Stimulated activated memory B cell treated with anti-CD40 and anti-IgM and Interleukin-4, amounts not matched to agents 10 μg/mL and 1 μg/mL and 100 μg/mL, for 72 hours (primary cell): ENCODE measurements around the gene CHRNG.
"Not testable (repeated sequence)": the region's sequence is repeated elsewhere in the genome, so short reads cannot be mapped to it uniquely, and the experiment has no call there.

Source experiments
- ATAC-seq: fragments of 150-1000 bp; cut with Tn5 transposase; 2 replicates; pipeline ENCODE4 v1.10.0; 2021
- H3K27ac Mint-ChIP-seq: one replicate; pipeline ENCODE4 v1.8.0; 2022; ENCODE audit warnings: mild to moderate bottlenecking, mixed read lengths
- H3K27me3 Mint-ChIP-seq: one replicate; pipeline ENCODE4 v1.8.0; 2022; ENCODE audit warnings: mixed read lengths
- H3K36me3 Mint-ChIP-seq: one replicate; pipeline ENCODE4 v1.8.0; 2022; ENCODE audit warnings: mixed read lengths
- H3K4me1 Mint-ChIP-seq: one replicate; pipeline ENCODE4 v1.8.0; 2022; ENCODE audit warnings: mixed read lengths
- H3K4me3 Mint-ChIP-seq: one replicate; pipeline ENCODE4 v1.8.0; 2022; ENCODE audit warnings: mild to moderate bottlenecking, moderate library complexity, mixed read lengths
- H3K9me3 Mint-ChIP-seq: one replicate; pipeline ENCODE4 v1.8.0; 2022; ENCODE audit warnings: mixed read lengths

CHRNG gene

DNA sequence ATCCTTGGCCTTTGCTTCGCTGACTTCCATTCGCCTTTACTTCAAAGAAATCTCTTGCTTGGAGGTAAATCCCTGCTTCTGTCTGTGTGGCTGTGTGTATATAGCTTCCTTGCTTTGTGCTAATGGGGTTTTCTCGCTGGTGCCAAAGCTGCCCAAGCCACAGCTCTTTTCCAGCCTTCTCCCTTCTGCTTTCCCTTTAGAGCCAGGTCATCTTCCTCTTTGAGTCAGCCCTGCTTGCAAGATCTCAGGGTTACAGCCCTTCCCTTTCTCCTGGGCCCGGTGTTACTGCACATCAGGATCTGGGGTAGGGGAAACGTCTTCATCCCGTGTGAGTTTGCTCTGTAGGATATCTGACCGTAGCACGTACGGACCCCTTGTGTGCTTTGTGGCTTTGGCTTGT lies 30.0 kb downstream of the CHRNG start:
- H3K36me3 Mint-ChIP-seq = peaks cover 80% of the 10 kb centered on the region
- H3K27ac Mint-ChIP-seq = no peak overlapping the region
- no peaks in the 10 kb centered on the region for H3K27me3 Mint-ChIP-seq
- no peaks in the 10 kb centered on the region for H3K4me1 Mint-ChIP-seq
- no peak for ATAC-seq
- H3K4me3 Mint-ChIP-seq = no peak overlapping the region
- H3K9me3 Mint-ChIP-seq = no peaks in the 10 kb centered on the region

DNA sequence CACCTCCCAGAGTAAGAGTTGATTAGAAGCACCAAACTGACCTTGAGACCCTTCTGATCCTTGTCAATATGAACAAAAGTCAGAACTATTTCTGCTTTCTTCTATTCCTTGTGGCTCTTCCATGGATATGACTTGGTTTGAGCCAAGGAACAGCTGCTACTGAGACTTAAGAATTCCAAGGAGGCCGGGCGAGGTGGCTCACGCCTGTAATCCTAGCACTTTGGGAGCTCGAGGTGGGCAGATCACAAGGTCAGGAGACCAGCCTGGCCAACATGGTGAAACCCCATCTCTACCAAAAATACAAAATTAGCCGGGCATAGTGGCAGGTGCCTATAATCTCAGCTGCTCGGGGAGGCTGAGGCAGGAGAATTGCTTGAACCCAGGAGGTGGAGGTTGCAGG lies 31.0 kb downstream of the CHRNG start:
- H3K27ac Mint-ChIP-seq, H3K4me1 Mint-ChIP-seq, H3K27me3 Mint-ChIP-seq, H3K9me3 Mint-ChIP-seq, ATAC-seq, H3K4me3 Mint-ChIP-seq: not testable (repeated sequence)
- peaks cover 80% of the 10 kb centered on the region for H3K36me3 Mint-ChIP-seq

DNA sequence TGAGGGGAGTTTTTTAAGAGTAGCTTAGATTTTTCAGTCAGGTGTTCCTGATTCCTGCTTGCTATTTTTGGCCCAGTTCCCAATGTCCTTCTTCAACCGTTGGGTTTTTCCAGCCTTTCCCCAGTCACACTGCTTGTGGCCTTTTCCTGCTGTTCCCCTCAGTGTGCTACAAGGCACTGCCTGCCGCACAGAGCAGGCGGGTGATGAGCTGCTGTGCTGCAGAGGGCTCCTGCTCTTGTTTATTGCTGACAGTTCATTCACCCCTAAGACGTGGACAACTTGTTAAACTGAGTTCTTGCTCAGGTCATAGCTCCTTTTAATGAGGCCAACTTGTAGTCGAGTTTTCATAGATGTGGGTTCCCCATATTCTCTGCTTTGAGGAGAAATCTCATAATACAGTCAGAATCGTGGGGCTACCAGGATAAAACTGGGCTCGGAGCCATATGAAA lies 31.6 kb downstream of the CHRNG start:
- no peaks in the 10 kb centered on the region for H3K27me3 Mint-ChIP-seq
- no peaks in the 10 kb centered on the region for H3K4me1 Mint-ChIP-seq
- no peaks in the 10 kb centered on the region for H3K9me3 Mint-ChIP-seq
- H3K36me3 Mint-ChIP-seq = peaks cover 80% of the 10 kb centered on the region
- H3K4me3 Mint-ChIP-seq = no peak overlapping the region
- no peak for ATAC-seq
- no peak overlapping the region for H3K27ac Mint-ChIP-seq

DNA sequence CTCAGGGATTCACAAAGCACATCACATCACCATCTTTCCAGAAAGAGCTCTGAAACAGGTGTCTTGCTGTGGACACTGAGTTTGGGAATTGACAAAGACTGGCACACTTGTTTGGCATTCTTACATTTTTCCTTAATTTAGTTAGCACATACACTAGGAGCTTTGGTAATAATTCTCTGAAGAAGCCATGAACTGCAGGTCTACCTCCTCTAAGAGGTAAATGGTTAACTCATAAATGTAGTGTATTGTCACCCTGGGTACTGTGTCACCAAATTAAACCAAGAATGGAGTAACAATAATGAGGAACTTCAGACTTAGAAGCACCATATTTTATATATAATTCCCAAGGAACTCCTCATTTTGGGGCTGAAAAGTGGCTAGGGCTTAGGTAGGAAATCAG lies 33.5 kb downstream of the CHRNG start:
- H3K36me3 Mint-ChIP-seq = peaks cover 76% of the 10 kb centered on the region

DNA sequence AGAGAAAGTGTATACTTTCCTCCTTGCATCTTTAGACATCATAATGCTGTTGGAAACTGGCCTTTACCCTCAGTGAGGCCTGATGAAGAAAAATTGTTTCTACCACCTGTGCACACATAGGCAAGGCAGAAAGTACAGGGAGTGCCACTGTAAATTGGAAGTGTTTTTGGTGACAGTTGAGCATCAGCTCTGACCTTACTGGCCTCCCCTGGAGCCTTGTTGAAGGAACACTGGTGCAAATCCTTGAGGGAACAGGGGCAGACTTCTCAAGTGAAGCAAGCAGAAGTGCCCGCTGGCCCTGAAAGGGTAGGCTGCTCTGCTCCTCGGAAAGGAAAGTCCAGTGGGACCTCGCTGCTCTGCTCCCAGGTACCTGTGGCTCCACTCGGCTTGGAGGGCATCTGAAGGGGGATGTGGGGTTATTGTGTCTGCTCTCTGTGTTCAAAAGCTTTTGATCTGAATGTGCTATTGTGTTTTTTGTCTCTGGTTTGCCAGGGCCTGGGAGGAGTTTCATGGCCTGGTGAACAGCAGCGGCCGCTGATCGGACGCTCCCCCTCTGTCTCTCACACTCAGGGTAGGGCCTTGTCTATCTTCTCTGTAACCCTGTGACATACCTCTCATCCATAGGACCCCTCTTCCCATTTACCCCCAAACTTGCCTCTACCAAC lies 34.4 kb downstream of the CHRNG start:
- ATAC-seq = no peak
- no peaks in the 10 kb centered on the region for H3K27me3 Mint-ChIP-seq
- H3K4me3 Mint-ChIP-seq = no peak overlapping the region
- H3K27ac Mint-ChIP-seq = no peak overlapping the region
- H3K36me3 Mint-ChIP-seq = peaks cover 70% of the 10 kb centered on the region
- H3K9me3 Mint-ChIP-seq = no peaks in the 10 kb centered on the region
- no peaks in the 10 kb centered on the region for H3K4me1 Mint-ChIP-seq

More for the DNA sequence above, 33.5 kb downstream of the CHRNG start:
- H3K9me3 Mint-ChIP-seq = no peaks in the 10 kb centered on the region
- H3K27me3 Mint-ChIP-seq = no peaks in the 10 kb centered on the region
- H3K4me3 Mint-ChIP-seq = no peak overlapping the region
- no peaks in the 10 kb centered on the region for H3K4me1 Mint-ChIP-seq
- ATAC-seq = no peak
- no peak overlapping the region for H3K27ac Mint-ChIP-seq

DNA sequence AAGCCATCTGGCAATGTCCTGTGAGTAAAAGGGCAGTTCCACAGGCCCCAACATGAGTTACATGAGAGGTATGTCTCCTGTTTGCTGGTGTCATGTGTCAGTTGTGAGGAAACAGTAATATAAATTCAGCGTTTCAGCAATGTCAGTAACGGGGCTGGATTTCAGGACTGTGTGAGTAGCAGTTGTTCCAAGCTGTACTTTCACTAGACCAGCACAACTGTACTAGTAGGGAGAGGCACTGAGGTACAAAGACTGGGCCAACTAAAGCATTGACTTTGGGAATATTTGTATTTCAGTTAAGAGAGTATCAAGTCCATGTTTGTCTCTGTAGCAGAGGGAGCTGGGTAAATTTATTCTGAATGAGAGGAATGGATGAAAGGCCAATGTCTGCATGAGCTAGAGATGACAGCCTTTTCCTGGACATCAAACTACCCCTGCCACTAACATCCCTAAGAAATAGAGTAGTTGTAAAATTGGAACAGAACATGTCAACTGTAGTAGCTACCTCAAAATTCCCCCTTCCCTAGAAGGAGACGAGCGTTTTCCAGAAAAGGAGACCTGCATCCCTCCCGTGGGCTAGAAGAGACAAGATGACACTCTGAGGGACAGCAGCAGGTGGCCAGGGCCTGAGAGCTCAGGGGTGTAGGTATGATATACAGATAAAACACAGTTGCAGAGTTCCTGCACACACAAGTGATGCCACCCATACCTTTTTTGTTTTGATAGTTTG lies 35.3 kb downstream of the CHRNG start:
- Mint-ChIP-seq H3K27ac (no peak overlapping the region), H3K36me3 (peaks cover 61% of the 10 kb centered on the region)

DNA sequence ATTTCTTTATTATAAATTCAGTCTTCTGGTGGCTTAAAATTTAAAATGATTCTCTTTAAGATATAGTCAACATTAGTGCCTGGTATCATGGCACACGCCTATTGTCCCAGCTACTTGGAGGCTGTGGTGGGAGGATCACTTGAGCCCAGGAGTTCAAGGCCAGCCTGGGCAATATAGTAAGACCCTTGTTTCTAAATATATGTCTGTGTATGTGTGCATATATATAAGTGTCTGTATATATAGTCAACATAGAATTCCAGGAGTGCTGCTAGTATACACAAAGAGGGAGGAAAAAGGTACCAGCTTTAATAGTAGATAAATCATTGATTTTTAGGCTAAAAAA lies 35.9 kb downstream of the CHRNG start:
- Mint-ChIP-seq H3K27me3 (no peaks in the 10 kb centered on the region), H3K4me3 (no peak overlapping the region), H3K9me3 (no peaks in the 10 kb centered on the region), H3K4me1 (no peaks in the 10 kb centered on the region), H3K36me3 (peaks cover 58% of the 10 kb centered on the region), H3K27ac (no peak overlapping the region)
- no peak for ATAC-seq

More for the DNA sequence above, 35.3 kb downstream of the CHRNG start:
- Mint-ChIP-seq H3K4me3 (no peak overlapping the region), H3K4me1 (no peaks in the 10 kb centered on the region), H3K9me3 (no peaks in the 10 kb centered on the region), H3K27me3 (no peaks in the 10 kb centered on the region)
- ATAC-seq = no peak

DNA sequence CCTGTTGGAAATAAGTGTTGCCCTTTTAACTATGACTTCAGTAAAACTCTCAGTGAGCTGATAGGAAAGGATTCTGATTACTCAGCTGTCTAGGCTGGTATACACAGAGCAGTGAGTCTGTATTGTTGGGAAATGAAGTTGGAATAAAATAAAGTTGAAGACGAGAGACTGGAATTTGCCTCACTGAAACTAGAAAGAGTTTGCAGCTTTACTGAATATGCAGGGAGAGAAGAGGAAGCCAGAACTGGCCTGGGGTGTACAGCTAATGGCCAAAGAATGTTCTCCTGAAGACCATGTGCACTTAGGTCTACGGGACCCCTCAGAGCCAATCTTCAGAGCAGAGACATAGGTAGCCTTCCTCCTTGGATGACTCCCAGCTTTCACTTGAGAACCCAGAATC lies 37.5 kb downstream of the CHRNG start:
- Mint-ChIP-seq H3K9me3 (no peaks in the 10 kb centered on the region), H3K4me3 (no peak overlapping the region), H3K36me3 (peaks cover 59% of the 10 kb centered on the region), H3K27ac (no peak overlapping the region), H3K4me1 (peaks cover 6% of the 10 kb centered on the region), H3K27me3 (no peaks in the 10 kb centered on the region)
- no peak for ATAC-seq

DNA sequence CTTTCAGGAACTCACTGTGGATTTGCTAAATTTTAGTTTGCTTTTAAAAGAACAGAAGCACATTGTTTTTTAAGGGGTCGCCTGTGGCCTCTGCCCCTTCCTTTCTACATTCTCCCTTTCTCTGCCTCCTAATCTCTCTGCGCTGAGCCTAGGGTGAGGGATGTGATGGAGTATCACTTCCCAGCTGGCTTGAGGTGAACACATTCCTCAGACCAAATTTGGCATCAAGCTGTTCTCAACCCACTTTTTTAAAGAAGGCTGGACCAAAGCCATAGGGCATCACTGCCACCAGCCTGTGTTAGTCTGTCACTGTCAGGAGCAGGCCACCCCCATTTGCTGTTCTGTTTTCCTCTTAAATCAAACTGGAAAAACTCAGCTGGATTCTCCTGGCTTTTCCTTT lies 38.3 kb downstream of the CHRNG start:
- Mint-ChIP-seq H3K27me3 (no peaks in the 10 kb centered on the region), H3K27ac (no peak overlapping the region), H3K36me3 (peaks cover 68% of the 10 kb centered on the region), H3K4me3 (no peak overlapping the region), H3K9me3 (peaks cover 2% of the 10 kb centered on the region), H3K4me1 (peaks cover 6% of the 10 kb centered on the region)
- no peak for ATAC-seq

DNA sequence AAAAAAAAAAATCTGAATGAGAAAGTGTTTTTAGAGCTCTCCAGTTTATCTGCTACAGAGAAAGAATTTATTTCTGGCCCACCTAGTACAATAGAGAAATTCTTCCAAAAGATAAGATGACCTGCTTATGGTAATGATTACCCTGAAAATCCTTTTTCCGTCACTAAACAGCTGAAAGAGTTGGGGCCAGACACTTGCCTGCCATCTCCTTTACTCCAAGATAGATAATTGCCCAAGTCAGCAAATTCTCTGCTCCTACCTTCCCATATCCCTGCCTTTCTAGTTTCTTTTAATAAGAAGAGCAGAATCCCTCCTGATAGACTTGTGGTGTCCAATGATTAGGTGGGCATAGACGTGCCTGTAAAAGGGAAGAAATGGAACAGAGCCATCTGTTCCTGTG lies 39.1 kb downstream of the CHRNG start:
- Mint-ChIP-seq H3K4me1 (peaks cover 6% of the 10 kb centered on the region), H3K27ac (no peak overlapping the region), H3K9me3 (peaks cover 6% of the 10 kb centered on the region), H3K4me3 (no peak overlapping the region), H3K36me3 (peaks cover 75% of the 10 kb centered on the region), H3K27me3 (no peaks in the 10 kb centered on the region)
- no peak for ATAC-seq

DNA sequence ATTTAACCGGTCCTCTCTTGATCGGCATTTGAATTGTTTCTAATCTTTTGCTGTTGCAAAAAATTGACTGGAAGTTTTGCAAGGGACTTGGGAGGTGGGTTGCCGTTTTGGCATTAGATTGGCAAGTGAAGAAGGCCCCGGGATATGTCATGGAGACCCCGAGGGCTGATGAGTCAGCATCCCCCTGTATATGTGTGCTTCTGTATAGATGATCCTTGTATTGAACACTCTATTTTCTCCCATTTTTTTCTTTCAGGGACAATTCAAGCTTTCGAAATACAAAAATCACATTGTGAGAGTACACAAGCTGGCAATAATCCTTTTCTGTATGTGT lies 41.1 kb downstream of the CHRNG start:
- Mint-ChIP-seq H3K27me3 (no peaks in the 10 kb centered on the region), H3K4me3 (no peak overlapping the region), H3K36me3 (peaks cover 74% of the 10 kb centered on the region), H3K9me3 (peaks cover 6% of the 10 kb centered on the region), H3K4me1 (peaks cover 6% of the 10 kb centered on the region), H3K27ac (no peak overlapping the region)
- no peak for ATAC-seq

DNA sequence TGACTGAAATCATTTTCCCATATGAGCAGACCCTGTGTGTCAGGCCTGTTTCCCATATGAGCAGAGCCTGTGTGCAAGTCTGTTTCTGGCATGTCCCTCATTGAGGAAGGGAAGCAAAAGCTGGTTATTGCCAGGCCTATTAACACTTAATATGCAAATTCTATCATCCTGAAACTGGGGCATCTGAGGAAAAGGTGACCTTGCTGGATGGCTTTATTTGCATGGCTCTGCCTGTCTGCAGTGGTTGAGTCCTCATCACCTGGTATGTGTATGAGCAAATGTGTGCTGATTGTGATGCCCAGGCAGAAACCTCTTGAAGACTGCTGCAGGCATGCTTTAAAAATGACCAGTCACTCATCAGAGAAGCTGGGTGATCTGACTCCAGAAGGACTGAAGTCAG lies 42.2 kb downstream of the CHRNG start:
- Mint-ChIP-seq H3K36me3 (peaks cover 65% of the 10 kb centered on the region), H3K4me3 (no peak overlapping the region), H3K27ac (no peak overlapping the region), H3K9me3 (peaks cover 6% of the 10 kb centered on the region), H3K4me1 (peaks cover 6% of the 10 kb centered on the region), H3K27me3 (no peaks in the 10 kb centered on the region)
- no peak for ATAC-seq

DNA sequence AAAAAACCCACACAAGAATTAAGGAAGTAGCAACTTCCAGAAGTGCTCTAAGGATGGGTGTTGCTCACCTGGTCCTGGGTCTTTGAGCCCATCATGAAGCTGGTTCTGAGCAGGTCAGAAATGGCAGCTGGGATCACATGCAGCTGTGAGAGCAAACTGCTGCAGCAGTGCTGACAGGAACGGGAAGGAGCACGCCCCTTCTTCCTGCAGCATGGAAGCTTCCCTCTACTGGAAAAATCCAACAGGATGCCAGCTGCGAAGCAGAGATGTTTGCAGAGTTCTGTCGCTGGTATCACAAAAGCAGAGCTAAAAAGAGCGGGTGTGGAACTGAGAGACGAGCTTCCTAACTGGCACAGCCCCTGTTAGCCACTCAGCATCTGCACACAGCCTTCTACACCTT lies 44.7 kb downstream of the CHRNG start:
- H3K27me3 Mint-ChIP-seq = no peaks in the 10 kb centered on the region
- peaks cover 51% of the 10 kb centered on the region for H3K36me3 Mint-ChIP-seq
- no peak overlapping the region for H3K4me3 Mint-ChIP-seq
- ATAC-seq = no peak
- peaks cover 6% of the 10 kb centered on the region for H3K9me3 Mint-ChIP-seq
- H3K4me1 Mint-ChIP-seq = peaks cover 6% of the 10 kb centered on the region
- no peak overlapping the region for H3K27ac Mint-ChIP-seq

DNA sequence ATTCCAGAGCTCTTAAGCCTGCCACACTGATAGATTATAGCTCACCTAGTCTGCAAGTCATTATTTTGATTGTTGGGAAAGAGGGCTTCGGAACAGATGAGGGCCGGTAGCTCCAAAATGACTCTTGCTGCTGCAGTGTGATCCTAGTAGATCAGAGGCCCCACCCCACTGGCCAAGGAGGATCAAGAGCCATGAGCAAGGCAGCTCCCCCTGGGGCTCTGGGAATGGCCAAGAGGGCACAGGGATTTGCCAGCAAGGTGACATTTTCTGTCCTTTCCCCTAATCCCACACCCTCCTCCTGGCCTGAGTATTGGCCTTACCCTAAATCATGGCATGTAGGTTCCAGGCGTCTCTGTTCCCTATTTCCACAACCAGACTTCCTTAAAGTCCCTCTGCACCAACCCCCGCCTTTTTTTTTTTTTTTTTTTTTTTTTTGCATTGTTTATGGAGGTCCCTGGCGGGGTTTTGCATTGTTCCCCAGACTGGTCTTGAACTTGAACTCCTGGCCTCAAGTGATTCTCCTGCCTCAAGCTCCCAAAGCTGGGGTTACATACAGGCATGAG lies 47.5 kb downstream of the CHRNG start:
- Mint-ChIP-seq H3K27ac (no peak overlapping the region), H3K36me3 (peaks cover 32% of the 10 kb centered on the region), H3K27me3 (no peaks in the 10 kb centered on the region), H3K4me3 (no peak overlapping the region), H3K4me1 (no peaks in the 10 kb centered on the region), H3K9me3 (peaks cover 6% of the 10 kb centered on the region)
- ATAC-seq = no peak

DNA sequence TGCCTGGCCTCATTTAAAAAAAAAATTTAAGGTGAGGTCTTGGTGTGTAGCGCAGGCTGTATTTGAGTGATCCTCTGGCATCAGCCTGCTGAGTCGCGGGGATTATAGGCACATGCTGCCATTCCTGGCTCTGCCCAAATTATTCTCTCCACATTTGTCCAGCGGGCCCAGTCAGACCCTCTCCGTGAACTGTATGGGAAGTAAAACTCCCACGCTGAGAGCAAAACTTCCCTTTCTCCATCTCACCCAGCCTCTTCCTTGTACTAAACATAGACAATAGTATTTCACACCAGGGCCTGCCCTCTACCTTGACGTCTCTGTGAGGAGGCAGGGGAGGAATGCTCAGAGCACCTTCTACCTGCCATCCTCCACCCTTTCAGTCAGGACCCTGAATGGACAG lies 48.0 kb downstream of the CHRNG start:
- peaks cover 4% of the 10 kb centered on the region for H3K9me3 Mint-ChIP-seq
- no peaks in the 10 kb centered on the region for H3K4me1 Mint-ChIP-seq
- peaks cover 27% of the 10 kb centered on the region for H3K36me3 Mint-ChIP-seq
- H3K27me3 Mint-ChIP-seq = no peaks in the 10 kb centered on the region
- no peak overlapping the region for H3K4me3 Mint-ChIP-seq
- no peak overlapping the region for H3K27ac Mint-ChIP-seq
- ATAC-seq = no peak

DNA sequence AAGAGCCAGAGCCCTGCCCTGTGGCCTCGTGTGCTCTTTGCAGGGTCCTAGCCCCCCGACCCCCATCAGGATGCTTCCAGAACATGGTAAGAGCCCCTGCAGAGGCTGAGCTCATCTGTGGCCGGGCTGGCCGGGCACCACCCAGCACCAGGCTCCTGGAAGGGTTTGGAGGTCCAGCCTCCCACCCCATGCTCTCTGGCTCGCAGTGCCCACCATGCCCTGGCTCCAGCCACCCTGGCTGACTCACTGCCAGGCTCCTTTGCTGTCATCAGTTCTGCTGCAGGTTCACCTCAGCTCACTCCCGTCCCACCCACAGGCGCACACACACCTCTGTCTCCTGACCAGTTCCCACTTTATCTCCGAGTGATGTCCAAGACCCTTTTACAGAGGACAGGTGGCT lies 48.5 kb downstream of the CHRNG start:
- Mint-ChIP-seq H3K9me3 (peaks cover 3% of the 10 kb centered on the region), H3K36me3 (peaks cover 21% of the 10 kb centered on the region), H3K27ac (no peak overlapping the region), H3K4me3 (no peak overlapping the region), H3K27me3 (no peaks in the 10 kb centered on the region), H3K4me1 (no peaks in the 10 kb centered on the region)
- no peak for ATAC-seq
